ENCODE measurements around the gene DNAJB14.

The DNAJB14 gene

GRCh38 chr4:99949034-99949998 is 2.9 kb upstream of the DNAJB14 start:
- Histone ChIP-seq H3K23ac (ENCODE audit: low read length) (peak overlapping the region; percentile 75), H3K79me2 (ENCODE audit: control insufficient read depth, insufficient read depth, low read length) (peaks cover 31% of the 10 kb centered on the region), H2BK120ac (ENCODE audit: low read depth, low read length) (no peak overlapping the region), H3K4me3 (ENCODE audit: low read length) (peak overlapping the region; percentile 99), H2BK15ac (replicated peaks; ENCODE audit: low read depth) (no peak overlapping the region), H4K8ac (ENCODE audit: low read depth, low read length) (no peak overlapping the region), H3K36me3 (ENCODE audit: control insufficient read depth, insufficient read depth, low read length) (peaks cover 4% of the 10 kb centered on the region), H3K18ac (ENCODE audit: low read length) (peak overlapping the region; percentile 96), H2BK5ac (ENCODE audit: low read length) (peak overlapping the region; percentile 64), H3K4ac (ENCODE audit: low read depth, low read length) (peak overlapping the region; percentile 97), H3K4me1 (ENCODE audit: control insufficient read depth, low read depth, low read length) (peaks cover 2% of the 10 kb centered on the region), H3K9ac (ENCODE audit: low read length) (peak overlapping the region; percentile 100), H3K4me2 (ENCODE audit: low read length) (peak overlapping the region; percentile 30), H4K5ac (ENCODE audit: low read length) (no peak overlapping the region), H3K79me1 (ENCODE audit: low read length) (no peaks in the 10 kb centered on the region), H3K27ac (ENCODE audit: low read depth, low read length) (peak overlapping the region; percentile 100), H2AK5ac (ENCODE audit: low read length) (no peak overlapping the region), H3K27me3 (ENCODE audit: insufficient read depth, low read length, poor library complexity) (peaks cover 2% of the 10 kb centered on the region), H3K56ac (ENCODE audit: low read length) (peak overlapping the region; percentile 97)
- peak; percentile 97 for DNase-seq
- WGBS (ENCODE audit: extremely low coverage, insufficient coverage, low lambda C conversion rate) = no CpG with 5 or more reads among the region's 98 CpGs

GRCh38 chr4:99947608-99948007 is 1.2 kb upstream of the DNAJB14 start:
- peak overlapping the region; percentile 37 for H3K4me2 ChIP-seq (ENCODE audit: low read length)
- H2AK5ac ChIP-seq (ENCODE audit: low read length) = no peak overlapping the region
- H3K27me3 ChIP-seq (ENCODE audit: insufficient read depth, low read length, poor library complexity) = peaks cover 2% of the 10 kb centered on the region
- no peak overlapping the region for H2BK120ac ChIP-seq (ENCODE audit: low read depth, low read length)
- peaks cover 2% of the 10 kb centered on the region for H3K4me1 ChIP-seq (ENCODE audit: control insufficient read depth, low read depth, low read length)
- H3K79me1 ChIP-seq (ENCODE audit: low read length) = no peaks in the 10 kb centered on the region
- no peak overlapping the region for H2BK5ac ChIP-seq (ENCODE audit: low read length)
- no CpG with 5 or more reads among the region's 4 CpGs for WGBS (ENCODE audit: extremely low coverage, insufficient coverage, low lambda C conversion rate)
- peak; percentile 16 for DNase-seq
- H3K79me2 ChIP-seq (ENCODE audit: control insufficient read depth, insufficient read depth, low read length) = peaks cover 38% of the 10 kb centered on the region
- H3K4ac ChIP-seq (ENCODE audit: low read depth, low read length) = no peak overlapping the region
- H3K18ac ChIP-seq (ENCODE audit: low read length) = no peak overlapping the region
- no peak overlapping the region for H4K8ac ChIP-seq (ENCODE audit: low read depth, low read length)
- peaks cover 4% of the 10 kb centered on the region for H3K36me3 ChIP-seq (ENCODE audit: control insufficient read depth, insufficient read depth, low read length)
- H2BK15ac ChIP-seq (replicated peaks; ENCODE audit: low read depth) = no peak overlapping the region
- no peak overlapping the region for H3K27ac ChIP-seq (ENCODE audit: low read depth, low read length)
- H3K56ac ChIP-seq (ENCODE audit: low read length) = peak overlapping the region; percentile 54
- H3K4me3 ChIP-seq (ENCODE audit: low read length) = no peak overlapping the region
- no peak overlapping the region for H3K23ac ChIP-seq (ENCODE audit: low read length)
- peak overlapping the region; percentile 91 for H3K9ac ChIP-seq (ENCODE audit: low read length)
- H4K5ac ChIP-seq (ENCODE audit: low read length) = no peak overlapping the region

- peak overlapping the region; percentile 44 for H3K18ac ChIP-seq (ENCODE audit: low read length)
- H3K23ac ChIP-seq (ENCODE audit: low read length) = no peak overlapping the region
- H3K4me2 ChIP-seq (ENCODE audit: low read length) = peak overlapping the region; percentile 37
- no peak overlapping the region for H3K4me3 ChIP-seq (ENCODE audit: low read length)
- H3K4ac ChIP-seq (ENCODE audit: low read depth, low read length) = no peak overlapping the region
- peak overlapping the region; percentile 95 for H3K56ac ChIP-seq (ENCODE audit: low read length)
- H3K9ac ChIP-seq (ENCODE audit: low read length) = peak overlapping the region; percentile 91
- no peak overlapping the region for H2AK5ac ChIP-seq (ENCODE audit: low read length)
- H3K36me3 ChIP-seq (ENCODE audit: control insufficient read depth, insufficient read depth, low read length) = peaks cover 4% of the 10 kb centered on the region
- no CpG with 5 or more reads among the region's 8 CpGs for WGBS (ENCODE audit: extremely low coverage, insufficient coverage, low lambda C conversion rate)
- peaks cover 2% of the 10 kb centered on the region for H3K4me1 ChIP-seq (ENCODE audit: control insufficient read depth, low read depth, low read length)
- no peak for DNase-seq
- H2BK120ac ChIP-seq (ENCODE audit: low read depth, low read length) = no peak overlapping the region
- peaks cover 2% of the 10 kb centered on the region for H3K27me3 ChIP-seq (ENCODE audit: insufficient read depth, low read length, poor library complexity)
- H2BK5ac ChIP-seq (ENCODE audit: low read length) = no peak overlapping the region
- peaks cover 38% of the 10 kb centered on the region for H3K79me2 ChIP-seq (ENCODE audit: control insufficient read depth, insufficient read depth, low read length)
- no peak overlapping the region for H4K5ac ChIP-seq (ENCODE audit: low read length)
- H2BK15ac ChIP-seq (replicated peaks; ENCODE audit: low read depth) = no peak overlapping the region
- H3K79me1 ChIP-seq (ENCODE audit: low read length) = no peaks in the 10 kb centered on the region
- peak overlapping the region; percentile 98 for H3K27ac ChIP-seq (ENCODE audit: low read depth, low read length)
- H4K8ac ChIP-seq (ENCODE audit: low read depth, low read length) = no peak overlapping the region
Observed at GRCh38 chr4:99947190-99947578, 766 bp upstream of the DNAJB14 start.

- Histone ChIP-seq H3K4me2 (ENCODE audit: low read length) (peak overlapping the region; percentile 23), H3K56ac (ENCODE audit: low read length) (peak overlapping the region; percentile 95), H2AK5ac (ENCODE audit: low read length) (no peak overlapping the region), H3K79me2 (ENCODE audit: control insufficient read depth, insufficient read depth, low read length) (peaks cover 42% of the 10 kb centered on the region), H3K79me1 (ENCODE audit: low read length) (no peaks in the 10 kb centered on the region), H2BK5ac (ENCODE audit: low read length) (no peak overlapping the region), H3K9ac (ENCODE audit: low read length) (peak overlapping the region; percentile 91), H3K4me1 (ENCODE audit: control insufficient read depth, low read depth, low read length) (peaks cover 2% of the 10 kb centered on the region), H3K27me3 (ENCODE audit: insufficient read depth, low read length, poor library complexity) (no peaks in the 10 kb centered on the region), H2BK15ac (replicated peaks; ENCODE audit: low read depth) (no peak overlapping the region), H4K5ac (ENCODE audit: low read length) (no peak overlapping the region), H3K18ac (ENCODE audit: low read length) (peak overlapping the region; percentile 77), H3K4ac (ENCODE audit: low read depth, low read length) (peak overlapping the region; percentile 93), H2BK120ac (ENCODE audit: low read depth, low read length) (no peak overlapping the region), H3K4me3 (ENCODE audit: low read length) (peak overlapping the region; percentile 93), H3K27ac (ENCODE audit: low read depth, low read length) (peak overlapping the region; percentile 98), H4K8ac (ENCODE audit: low read depth, low read length) (no peak overlapping the region), H3K23ac (ENCODE audit: low read length) (no peak overlapping the region), H3K36me3 (ENCODE audit: control insufficient read depth, insufficient read depth, low read length) (peaks cover 4% of the 10 kb centered on the region)
- DNase-seq = peak; percentile 73
- WGBS (ENCODE audit: extremely low coverage, insufficient coverage, low lambda C conversion rate) = no CpG with 5 or more reads among the region's 25 CpGs
Observed at GRCh38 chr4:99945718-99946355, 581 bp downstream of the DNAJB14 start.

GRCh38 chr4:99943904-99944437 is 2.4 kb downstream of the DNAJB14 start:
- Histone ChIP-seq H3K36me3 (ENCODE audit: control insufficient read depth, insufficient read depth, low read length) (peaks cover 4% of the 10 kb centered on the region), H3K4me2 (ENCODE audit: low read length) (no peak overlapping the region), H2BK15ac (replicated peaks; ENCODE audit: low read depth) (no peak overlapping the region), H3K56ac (ENCODE audit: low read length) (no peak overlapping the region), H4K8ac (ENCODE audit: low read depth, low read length) (no peak overlapping the region), H3K4me1 (ENCODE audit: control insufficient read depth, low read depth, low read length) (peaks cover 2% of the 10 kb centered on the region), H3K18ac (ENCODE audit: low read length) (no peak overlapping the region), H2AK5ac (ENCODE audit: low read length) (no peak overlapping the region), H3K27ac (ENCODE audit: low read depth, low read length) (no peak overlapping the region), H3K4ac (ENCODE audit: low read depth, low read length) (no peak overlapping the region), H3K79me2 (ENCODE audit: control insufficient read depth, insufficient read depth, low read length) (peaks cover 33% of the 10 kb centered on the region), H2BK5ac (ENCODE audit: low read length) (no peak overlapping the region), H4K5ac (ENCODE audit: low read length) (no peak overlapping the region), H3K79me1 (ENCODE audit: low read length) (no peaks in the 10 kb centered on the region), H3K9ac (ENCODE audit: low read length) (no peak overlapping the region), H3K23ac (ENCODE audit: low read length) (no peak overlapping the region), H3K4me3 (ENCODE audit: low read length) (no peak overlapping the region), H3K27me3 (ENCODE audit: insufficient read depth, low read length, poor library complexity) (no peaks in the 10 kb centered on the region), H2BK120ac (ENCODE audit: low read depth, low read length) (no peak overlapping the region)
- DNase-seq = no peak
- WGBS (ENCODE audit: extremely low coverage, insufficient coverage, low lambda C conversion rate) = no CpG with 5 or more reads among the region's 2 CpGs

Data from mesendoderm (in vitro differentiated cells).